ENCODE data around the gene SPAG16.

The SPAG16 gene

DNA sequence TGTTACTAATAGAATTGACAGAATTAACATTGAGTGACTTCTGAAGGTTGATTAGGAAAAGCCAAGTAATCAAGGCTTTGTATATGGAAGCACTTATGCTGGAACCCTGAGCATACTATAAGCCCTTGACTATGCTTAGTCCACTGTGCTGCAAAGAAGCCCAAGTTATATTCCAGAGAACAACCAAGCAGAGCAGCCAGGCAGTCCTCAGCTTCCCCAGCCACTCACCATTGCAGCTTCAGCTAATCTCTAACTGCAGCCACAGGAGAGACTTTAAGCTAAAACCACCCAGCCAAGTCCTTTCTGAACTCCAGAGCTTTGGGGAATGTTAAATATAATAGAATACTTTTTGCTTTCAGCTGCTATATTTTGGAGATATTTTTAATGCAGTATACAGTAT is 962.2 kb downstream of the SPAG16 start:
- no peak for DNase-seq (ENCODE audit: low read depth)
- TF ChIP-seq CTCF (IDR thresholded peaks at IDR 0.05; ENCODE audit: low read depth, low read length, missing control alignments): no peak
- H3K4me3 ChIP-seq (ENCODE audit: low read depth, low read length): no peak overlapping the region

- DNase-seq (ENCODE audit: low read depth): no peak
- no peak overlapping the region for H3K4me3 ChIP-seq (ENCODE audit: low read depth, low read length)
- no peak for TF ChIP-seq CTCF (IDR thresholded peaks at IDR 0.05; ENCODE audit: low read depth, low read length, missing control alignments)
These were observed 963.3 kb downstream of the SPAG16 start for GRCh38 chr2:214247531-214247930.

GRCh38 chr2:214255046-214255445 is 970.8 kb downstream of the SPAG16 start:
- no peak for DNase-seq (ENCODE audit: low read depth)
- TF ChIP-seq CTCF (IDR thresholded peaks at IDR 0.05; ENCODE audit: low read depth, low read length, missing control alignments): no peak
- H3K4me3 ChIP-seq (ENCODE audit: low read depth, low read length): no peak overlapping the region

- no peak for TF ChIP-seq CTCF (IDR thresholded peaks at IDR 0.05; ENCODE audit: low read depth, low read length, missing control alignments)
- DNase-seq (ENCODE audit: low read depth): no peak
- H3K4me3 ChIP-seq (ENCODE audit: low read depth, low read length): no peak overlapping the region
These were observed 977.4 kb downstream of the SPAG16 start for GRCh38 chr2:214261683-214262082.

DNA sequence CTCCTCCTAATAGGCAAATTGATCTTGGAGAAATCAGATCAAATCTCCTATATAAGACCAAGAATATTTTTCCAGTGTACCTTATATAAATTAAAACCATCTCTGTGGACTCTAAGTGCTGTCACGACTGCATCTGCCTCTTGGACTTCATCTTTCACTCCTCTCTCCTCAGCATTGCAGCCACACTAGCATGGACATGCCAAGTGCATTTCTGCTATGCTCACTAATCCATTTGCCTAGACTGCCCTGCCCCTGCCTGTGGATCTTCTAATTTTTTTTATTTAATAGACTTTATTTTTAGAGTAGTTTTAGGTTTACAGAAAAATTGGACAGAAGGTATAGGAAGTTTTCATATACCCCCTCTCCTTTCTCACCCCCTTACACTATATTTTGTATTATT is 979.9 kb downstream of the SPAG16 start:
- no peak for DNase-seq (ENCODE audit: low read depth)
- H3K4me3 ChIP-seq (ENCODE audit: low read depth, low read length): no peak overlapping the region
- TF ChIP-seq CTCF (IDR thresholded peaks at IDR 0.05; ENCODE audit: low read depth, low read length, missing control alignments): no peak

- TF ChIP-seq CTCF (IDR thresholded peaks at IDR 0.05; ENCODE audit: low read depth, low read length, missing control alignments): no peak
- no peak overlapping the region for H3K4me3 ChIP-seq (ENCODE audit: low read depth, low read length)
- DNase-seq (ENCODE audit: low read depth): no peak
These were observed 981.8 kb downstream of the SPAG16 start for GRCh38 chr2:214265991-214266489.

GRCh38 chr2:214277880-214278279 is 993.6 kb downstream of the SPAG16 start:
- H3K4me3 ChIP-seq (ENCODE audit: low read depth, low read length): no peak overlapping the region
- no peak for TF ChIP-seq CTCF (IDR thresholded peaks at IDR 0.05; ENCODE audit: low read depth, low read length, missing control alignments)
- no peak for DNase-seq (ENCODE audit: low read depth)
